Endothelial cell of umbilical vein (primary cell): ENCODE measurements around the gene TEX19. TPM values are rescaled to one million over a fixed set of nuclear protein-coding genes. Genes with fewer than 3 reads are reported as not detected.

ENCODE experiments used
- BruUV-seq: library from RNA; stranded (reverse); fragments of 400-500 nt; replicated peaks from 2 replicates; lab custom pipeline; 2021; lab: Mats Ljungman, UMichigan
- CTCF ChIA-PET: fragments of 300-600, 350-600 bp; sonication (Branson Sonifier 250); formaldehyde crosslinking; loops from one replicate; lab custom pipeline; 2021; ENCODE audit warnings: antibody characterized with exemption, inconsistent platforms; lab: Charles Lee
- POLR2A ChIA-PET: fragments of 300-600, 350-600 bp; sonication (Branson Sonifier 250); formaldehyde crosslinking; loops from one replicate; lab custom pipeline; 2021; ENCODE audit warnings: antibody characterized with exemption, inconsistent platforms; lab: Charles Lee
- DNase-seq: peaks from one replicate; pipeline ENCODE4 v3.0.0-alpha.2; 2011; ENCODE audit warnings: low read depth, low spot score
- FAIRE-seq: peaks from 2 replicates; lab custom pipeline; 2011; peaks lifted over from hg19 to GRCh38; lab: Jason Lieb, UNC
- H2AFZ ChIP-seq: 2 replicates; pipeline ENCODE4 v1.6.0; 2012; ENCODE audit warnings: low read depth, low read length, control low read depth, inconsistent platforms
- H3K27ac ChIP-seq: 2 replicates; pipeline ENCODE4 v1.5.1; 2011; ENCODE audit warnings: low read depth, mild to moderate bottlenecking, control low read depth, low read length, moderate library complexity; ENCODE audit not compliant: insufficient read depth
- H3K27me3 ChIP-seq, 2 experiments: 2 replicates each; pipeline versions ENCODE4 v1.6.0 to v1.6.1; 2011; ENCODE audit warnings: low read length in 2 of 2, mixed read lengths in 1 of 2; ENCODE audit not compliant: control insufficient read depth in 2 of 2, insufficient read depth in 2 of 2
- H3K36me3 ChIP-seq, 2 experiments: 2 replicates in 1 of 2; 3 replicates in 1 of 2; pipeline ENCODE4 v1.5.1; 2011; ENCODE audit warnings: low read length in 2 of 2, mild to moderate bottlenecking in 1 of 2, moderate library complexity in 1 of 2; ENCODE audit not compliant: control insufficient read depth in 2 of 2, insufficient read depth in 2 of 2; ENCODE audit errors: extremely low read depth in 1 of 2
- H3K4me1 ChIP-seq: 3 replicates; pipeline ENCODE4 v1.5.1; 2011; ENCODE audit warnings: mild to moderate bottlenecking, low read length; ENCODE audit not compliant: control insufficient read depth, insufficient read depth; ENCODE audit errors: extremely low read depth
- H3K4me2 ChIP-seq: 2 replicates; pipeline ENCODE4 v1.6.1; 2011; ENCODE audit warnings: low read length, control low read depth, mixed read lengths; ENCODE audit not compliant: insufficient read depth
- H3K4me3 ChIP-seq, 3 experiments: fragments of 200-600 bp in 1 of 3; sonication (generic), shearing (Covaris generic) in 1 of 3; replicated peaks in 1 of 3; 2 replicates each; pipeline ENCODE4 v1.5.1; 2011 to 2016; ENCODE audit warnings: control low read depth in 3 of 3, low read length in 3 of 3, mild to moderate bottlenecking in 2 of 3, inconsistent platforms in 1 of 3, low read depth in 1 of 3, moderate library complexity in 1 of 3; ENCODE audit not compliant: insufficient read depth in 1 of 3
- H3K79me2 ChIP-seq: 2 replicates; pipeline ENCODE4 v1.6.0; 2012; ENCODE audit warnings: low read length, inconsistent platforms; ENCODE audit not compliant: control insufficient read depth, insufficient read depth
- H3K9ac ChIP-seq: replicated peaks from 2 replicates; pipeline ENCODE3; 2011; ENCODE audit warnings: low read length, control low read depth; ENCODE audit not compliant: insufficient read depth; ENCODE audit errors: extremely low read depth
- H3K9me1 ChIP-seq: replicated peaks from 3 replicates; pipeline ENCODE4 v1.6.0; 2011; ENCODE audit warnings: mild to moderate bottlenecking, low read length; ENCODE audit not compliant: control insufficient read depth, insufficient read depth; ENCODE audit errors: extremely low read depth
- H3K9me3 ChIP-seq: replicated peaks from 2 replicates; pipeline ENCODE4 v1.5.1; 2012; ENCODE audit warnings: low read length, inconsistent platforms; ENCODE audit not compliant: control insufficient read depth, insufficient read depth
- H4K20me1 ChIP-seq: replicated peaks from 2 replicates; pipeline ENCODE3; 2011; ENCODE audit warnings: mild to moderate bottlenecking, low read length; ENCODE audit not compliant: control insufficient read depth, insufficient read depth; ENCODE audit errors: extremely low read depth
- EZH2 ChIP-seq: IDR thresholded peaks from 2 replicates; pipeline ENCODE4 v1.6.1; 2012; ENCODE audit warnings: borderline replicate concordance, low read depth, mild to moderate bottlenecking, moderate library complexity, low read length, inconsistent platforms; ENCODE audit not compliant: severe bottlenecking
- GATA2 ChIP-seq: IDR thresholded peaks from 2 replicates; pipeline ENCODE4 v1.7.0; 2011; ENCODE audit warnings: low read depth, mild to moderate bottlenecking, moderate library complexity, mixed read lengths, low read length; ENCODE audit not compliant: insufficient read length, insufficient read depth
- JUN ChIP-seq: IDR thresholded peaks from 2 replicates; pipeline ENCODE4 v1.6.1; 2011; ENCODE audit warnings: borderline replicate concordance, low read depth; ENCODE audit not compliant: insufficient read length, insufficient read depth
- POLR2AphosphoS5 ChIP-seq: IDR thresholded peaks from 2 replicates; pipeline ENCODE4 v1.6.1; 2012; ENCODE audit warnings: low read depth, mild to moderate bottlenecking, control low read depth, low read length, moderate library complexity; ENCODE audit not compliant: insufficient read depth
- dilution Hi-C: fragments of 300-500 bp; cut with MboI; formaldehyde crosslinking; loops from one replicate; pipeline ENCODE4 v1.15.0; 2019; ENCODE audit warnings: low sequenced_read_pairs; ENCODE audit not compliant: extremely low pct_ligation_motif_present
- intact Hi-C: fragments of 100-400 bp; cut with micrococcal nuclease; formaldehyde crosslinking; loops from one replicate; pipeline ENCODE4 v1.10.0; 2022
- polyA plus RNA-seq, 4 experiments: library from polyadenylated mRNA; depleted of rRNA in 3 of 4; stranded (reverse) in 3 of 4; unstranded in 1 of 4; fragments of >200 nt; gene quantifications; 2 replicates each; pipeline versions ENCODE4 v1.2.1 to v1.2.3, GENCODE V29; 2011 to 2012; ENCODE audit warnings: missing spikeins in 1 of 4
- total RNA-seq: library from RNA; stranded (reverse); gene quantifications from 2 replicates; pipeline ENCODE4 v1.2.3, GENCODE V29; 2021
- TF ChIP-seq, protein P1 (sequence below): IDR thresholded peaks from 2 replicates; pipeline ENCODE4 v1.6.1; 2011; ENCODE audit not compliant: insufficient read depth, insufficient read length

TEX19 gene
- total and polyA plus RNA-seq, 2 donors (not counting 3 experiments of a cell fraction or from before 2014, with no cell fraction given), result 0.06 TPM; not detected in 1

DNA sequence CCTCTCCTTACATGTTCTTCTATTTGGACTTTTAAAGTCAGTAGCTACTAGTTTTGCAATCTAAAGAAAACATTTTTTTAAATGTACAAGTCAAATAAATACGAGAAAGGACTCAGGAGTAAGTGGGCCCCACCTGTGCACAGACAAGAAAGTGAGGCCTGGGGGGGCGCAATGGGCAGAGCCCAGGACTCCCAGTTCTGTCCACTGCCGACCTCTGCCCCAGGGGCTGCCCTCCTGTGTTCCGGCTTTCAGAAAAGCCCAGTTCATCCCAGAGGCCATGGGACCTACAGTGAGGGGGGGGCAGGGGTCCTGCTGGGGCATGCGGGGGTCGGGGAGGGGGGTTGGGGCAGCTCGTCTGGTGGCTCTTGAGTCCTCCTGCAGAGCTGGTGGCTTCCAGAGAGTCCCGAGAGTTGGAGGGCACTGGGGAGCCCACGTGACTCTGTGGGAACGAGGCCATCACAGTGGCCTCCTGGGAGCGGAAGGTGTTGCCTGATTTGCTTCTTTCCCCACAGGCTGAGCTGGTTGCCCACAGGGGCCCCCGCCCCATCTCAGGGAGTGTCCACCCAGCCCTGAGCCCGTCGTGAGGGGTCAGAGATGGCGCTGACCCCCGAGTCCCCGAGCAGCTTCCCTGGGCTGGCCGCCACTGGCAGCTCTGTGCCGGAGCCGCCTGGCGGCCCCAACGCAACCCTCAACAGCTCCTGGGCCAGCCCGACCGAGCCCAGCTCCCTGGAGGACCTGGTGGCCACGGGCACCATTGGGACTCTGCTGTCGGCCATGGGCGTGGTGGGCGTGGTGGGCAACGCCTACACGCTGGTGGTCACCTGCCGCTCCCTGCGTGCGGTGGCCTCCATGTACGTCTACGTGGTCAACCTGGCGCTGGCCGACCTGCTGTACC lies 14.9 kb downstream of the TEX19 start:
- no peak for TF ChIP-seq EZH2
- TF ChIP-seq POLR2AphosphoS5, result no peak
- TF ChIP-seq, protein P1, sequence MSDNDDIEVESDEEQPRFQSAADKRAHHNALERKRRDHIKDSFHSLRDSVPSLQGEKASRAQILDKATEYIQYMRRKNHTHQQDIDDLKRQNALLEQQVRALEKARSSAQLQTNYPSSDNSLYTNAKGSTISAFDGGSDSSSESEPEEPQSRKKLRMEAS, result no peak
- no peak for TF ChIP-seq JUN
- TF ChIP-seq GATA2, result no peak
- Histone ChIP-seq H3K4me2 (no peak overlapping the region), H4K20me1 (no peaks in the 10 kb centered on the region), H3K36me3 (no peaks in the 10 kb centered on the region), H3K27me3 (peaks cover 31 to 33% of the 10 kb centered on the region in 2 experiments), H3K9me1 (no peaks in the 10 kb centered on the region), H3K9ac (no peak overlapping the region), H2AFZ (no peak overlapping the region), H3K4me1 (no peaks in the 10 kb centered on the region), H3K9me3 (no peaks in the 10 kb centered on the region), H3K27ac (no peak overlapping the region), H3K4me3 (no peak overlapping the region), H3K79me2 (no peaks in the 10 kb centered on the region)
- no TSS peak for BruUV-seq
- intact Hi-C loops, result no loop called here
- ChIA-PET CTCF (no interaction called here), POLR2A (interaction anchor here (0.7 kb wide), 1 partner anchor 162 kb away, joined by 5 read pairs; no protein-coding TSS in a partner anchor)
- FAIRE-seq (no peak), DNase-seq (no peak)
- dilution Hi-C loops, result no loop called here
